MCF 10A (cell line): Measurements from ENCODE around the gene CHD3. TPM values are rescaled to one million over a fixed set of nuclear protein-coding genes. Genes with fewer than 3 reads are reported as not detected.

Experiments used
- BruUV-seq: library from RNA; stranded (reverse); fragments of 400-500 nt; replicated peaks from 2 replicates; lab custom pipeline; 2021; lab: Mats Ljungman, UMichigan
- CTCF ChIA-PET: fragments of 300-600 bp; sonication (Branson Sonifier 250); formaldehyde crosslinking; extraction: SDS; loops from one replicate; lab custom pipeline; 2021; ENCODE audit warnings: antibody characterized with exemption, inconsistent platforms; lab: Yijun Ruan, JAX
- POLR2A ChIA-PET: fragments of 300-600, 350-650 bp; sonication (Branson Sonifier 250); formaldehyde crosslinking; extraction: SDS; loops from one replicate; lab custom pipeline; 2020; ENCODE audit warnings: antibody characterized with exemption, inconsistent platforms; lab: Yijun Ruan, JAX
- DNase-seq: peaks from one replicate; pipeline ENCODE4 v3.0.0-alpha.2; 2018; ENCODE audit not compliant: unreplicated experiment
- H3K27ac Mint-ChIP-seq: one replicate; pipeline ENCODE4 v1.8.0; 2022; ENCODE audit warnings: mild to moderate bottlenecking, low read depth, mixed read lengths; ENCODE audit not compliant: unreplicated experiment
- H3K27me3 Mint-ChIP-seq: one replicate; pipeline ENCODE4 v1.8.0; 2022; ENCODE audit warnings: mixed read lengths; ENCODE audit not compliant: insufficient read depth, unreplicated experiment
- H3K36me3 Mint-ChIP-seq: one replicate; pipeline ENCODE4 v1.8.0; 2022; ENCODE audit warnings: mild to moderate bottlenecking, moderate library complexity, mixed read lengths; ENCODE audit not compliant: insufficient read depth, unreplicated experiment
- H3K4me1 Mint-ChIP-seq: one replicate; pipeline ENCODE4 v1.8.0; 2022; ENCODE audit warnings: mixed read lengths; ENCODE audit not compliant: insufficient read depth, unreplicated experiment
- H3K4me3 Mint-ChIP-seq: one replicate; pipeline ENCODE4 v1.8.0; 2022; ENCODE audit warnings: mild to moderate bottlenecking, moderate library complexity, mixed read lengths; ENCODE audit not compliant: unreplicated experiment
- H3K9me3 Mint-ChIP-seq: one replicate; pipeline ENCODE4 v1.8.0; 2022; ENCODE audit warnings: mixed read lengths; ENCODE audit not compliant: unreplicated experiment
- intact Hi-C: fragments of 100-400 bp; cut with micrococcal nuclease; formaldehyde crosslinking; loops from 2 replicates; pipeline ENCODE4 v1.14.1; 2022
- total RNA-seq: library from RNA; stranded (reverse); gene quantifications from 2 replicates; pipeline ENCODE4 v1.2.3, GENCODE V29; 2022
- TF ChIP-seq, protein P1 (sequence below): fragments of 200-600 bp; IDR thresholded peaks from one replicate; pipeline ENCODE4 v1.8.0; 2022; ENCODE audit warnings: antibody characterized with exemption, mild to moderate bottlenecking; ENCODE audit not compliant: unreplicated experiment

CHD3 gene
- total RNA-seq, 1 experiment from 2014 or later, result 87.1 TPM

DNA sequence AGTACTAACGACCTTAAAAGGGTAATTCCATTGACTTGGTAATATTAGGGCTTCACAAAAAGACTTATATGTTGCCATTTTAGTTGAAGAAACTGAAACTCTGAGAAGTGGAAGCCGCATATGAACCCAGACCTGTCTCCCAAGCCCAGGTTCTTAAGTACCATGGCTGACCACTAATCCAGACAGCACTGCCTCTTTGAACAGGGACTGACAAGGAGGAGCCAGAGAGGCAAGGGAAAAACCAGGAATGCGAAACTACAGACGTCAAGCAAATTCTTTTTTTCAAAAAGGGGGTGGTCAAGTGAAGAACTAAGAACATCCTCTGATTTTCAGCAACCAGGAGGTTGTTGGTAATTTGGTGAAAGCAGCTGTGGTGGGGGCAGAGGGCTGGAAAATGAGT is 15.5 kb upstream of the CHD3 start:
- TF ChIP-seq, protein P1, sequence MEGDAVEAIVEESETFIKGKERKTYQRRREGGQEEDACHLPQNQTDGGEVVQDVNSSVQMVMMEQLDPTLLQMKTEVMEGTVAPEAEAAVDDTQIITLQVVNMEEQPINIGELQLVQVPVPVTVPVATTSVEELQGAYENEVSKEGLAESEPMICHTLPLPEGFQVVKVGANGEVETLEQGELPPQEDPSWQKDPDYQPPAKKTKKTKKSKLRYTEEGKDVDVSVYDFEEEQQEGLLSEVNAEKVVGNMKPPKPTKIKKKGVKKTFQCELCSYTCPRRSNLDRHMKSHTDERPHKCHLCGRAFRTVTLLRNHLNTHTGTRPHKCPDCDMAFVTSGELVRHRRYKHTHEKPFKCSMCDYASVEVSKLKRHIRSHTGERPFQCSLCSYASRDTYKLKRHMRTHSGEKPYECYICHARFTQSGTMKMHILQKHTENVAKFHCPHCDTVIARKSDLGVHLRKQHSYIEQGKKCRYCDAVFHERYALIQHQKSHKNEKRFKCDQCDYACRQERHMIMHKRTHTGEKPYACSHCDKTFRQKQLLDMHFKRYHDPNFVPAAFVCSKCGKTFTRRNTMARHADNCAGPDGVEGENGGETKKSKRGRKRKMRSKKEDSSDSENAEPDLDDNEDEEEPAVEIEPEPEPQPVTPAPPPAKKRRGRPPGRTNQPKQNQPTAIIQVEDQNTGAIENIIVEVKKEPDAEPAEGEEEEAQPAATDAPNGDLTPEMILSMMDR, result no peak
- ChIA-PET POLR2A (interaction anchor here (1.5 kb wide), 1 partner anchor 8 kb away, joined by 3 read pairs; no protein-coding TSS in a partner anchor), CTCF (interaction anchor here (0.6 kb wide), 1 partner anchor 221 kb away, joined by 3 read pairs; no protein-coding TSS in a partner anchor)
- Mint-ChIP-seq H3K27ac (peak overlapping the region; percentile 22), H3K9me3 (no peaks in the 10 kb centered on the region), H3K27me3 (no peaks in the 10 kb centered on the region), H3K4me3 (no peak overlapping the region), H3K4me1 (peaks cover 8% of the 10 kb centered on the region), H3K36me3 (peaks cover 32% of the 10 kb centered on the region)
- DNase-seq, result no peak
- intact Hi-C loops, result no loop called here
- no TSS peak for BruUV-seq

DNA sequence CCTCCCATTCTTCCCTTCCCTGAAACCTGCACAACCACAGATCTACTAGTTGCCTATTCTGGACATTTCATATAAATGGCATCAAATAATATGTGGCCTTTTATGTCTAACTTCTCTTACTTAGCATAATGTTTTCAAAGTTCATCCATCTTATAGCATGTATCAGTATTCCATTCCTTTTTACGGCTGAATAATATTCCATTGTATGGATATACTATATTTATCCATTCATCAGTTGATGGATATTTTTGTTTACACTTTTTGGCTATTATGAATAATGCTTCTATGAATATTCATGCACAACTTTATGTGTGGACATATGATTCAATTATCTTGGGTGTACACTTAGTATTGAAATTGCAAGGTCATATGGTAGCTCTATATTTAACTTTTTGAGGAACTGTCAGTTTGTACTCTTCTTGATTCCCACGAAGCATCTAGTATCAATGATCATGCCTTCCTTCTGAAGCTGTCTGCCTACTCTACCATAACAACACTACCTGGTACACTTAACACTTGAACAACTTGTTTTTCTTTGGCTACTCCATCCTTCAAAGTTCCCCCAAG is 12.7 kb upstream of the CHD3 start:
- intact Hi-C loops, result no loop called here
- ChIA-PET CTCF (interaction anchor here (1.0 to 1.5 kb wide), 2 partner anchors 22 to 114 kb away, joined by 6 to 7 read pairs; no protein-coding TSS in a partner anchor), POLR2A (interaction anchor here (0.6 to 2.0 kb wide), 3 partner anchors 10 to 151 kb away, joined by 3 to 5 read pairs (median 5); partner anchors contain the start of gene RNF227)
- TF ChIP-seq, protein P1, result no peak
- BruUV-seq, result no TSS peak
- no peak overlapping the region for H3K4me3 Mint-ChIP-seq
- H3K9me3 Mint-ChIP-seq, result no peaks in the 10 kb centered on the region
- peaks cover 26% of the 10 kb centered on the region for H3K36me3 Mint-ChIP-seq
- DNase-seq, result no peak
- H3K27me3 Mint-ChIP-seq, result no peaks in the 10 kb centered on the region
- no peak overlapping the region for H3K27ac Mint-ChIP-seq
- H3K4me1 Mint-ChIP-seq, result peaks cover 5% of the 10 kb centered on the region

DNA sequence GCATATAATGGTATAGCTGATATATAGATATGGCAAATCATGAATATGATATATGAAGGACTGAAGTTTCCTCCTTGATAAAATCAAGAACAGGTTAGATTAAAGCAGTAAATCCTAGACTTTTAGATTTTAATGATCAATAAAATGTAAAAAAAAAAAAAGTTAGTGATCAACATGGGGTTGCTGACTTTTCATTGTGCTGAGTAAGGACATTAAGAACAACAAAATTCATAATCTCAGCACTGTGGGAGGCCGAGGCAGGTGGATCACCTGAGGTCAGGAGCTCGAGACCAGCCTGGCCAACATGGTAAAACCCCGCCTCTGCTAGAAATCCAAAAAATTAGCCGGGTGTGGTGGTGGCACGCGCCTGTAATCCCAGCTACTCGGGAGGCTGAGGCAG is 10.4 kb upstream of the CHD3 start:
- no TSS peak for BruUV-seq
- DNase-seq, result no peak
- intact Hi-C loops, result no loop called here
- H3K4me1 Mint-ChIP-seq, result peaks cover 5% of the 10 kb centered on the region
- ChIA-PET CTCF (interaction anchor here (0.6 to 1.9 kb wide), 2 partner anchors 15 to 30 kb away, joined by 3 to 6 read pairs; no protein-coding TSS in a partner anchor), POLR2A (interaction anchor here (0.7 to 1.5 kb wide), 3 partner anchors 10 to 54 kb away, joined by 3 to 4 read pairs (median 3); partner anchors contain the start of genes CNTROB, CYB5D1, NAA38 and TRAPPC1)
- H3K9me3 Mint-ChIP-seq, result no peaks in the 10 kb centered on the region
- TF ChIP-seq, protein P1, result no peak
- H3K4me3 Mint-ChIP-seq, result no peak overlapping the region
- H3K27ac Mint-ChIP-seq, result no peak overlapping the region
- H3K27me3 Mint-ChIP-seq, result no peaks in the 10 kb centered on the region
- H3K36me3 Mint-ChIP-seq, result peaks cover 15% of the 10 kb centered on the region

DNA sequence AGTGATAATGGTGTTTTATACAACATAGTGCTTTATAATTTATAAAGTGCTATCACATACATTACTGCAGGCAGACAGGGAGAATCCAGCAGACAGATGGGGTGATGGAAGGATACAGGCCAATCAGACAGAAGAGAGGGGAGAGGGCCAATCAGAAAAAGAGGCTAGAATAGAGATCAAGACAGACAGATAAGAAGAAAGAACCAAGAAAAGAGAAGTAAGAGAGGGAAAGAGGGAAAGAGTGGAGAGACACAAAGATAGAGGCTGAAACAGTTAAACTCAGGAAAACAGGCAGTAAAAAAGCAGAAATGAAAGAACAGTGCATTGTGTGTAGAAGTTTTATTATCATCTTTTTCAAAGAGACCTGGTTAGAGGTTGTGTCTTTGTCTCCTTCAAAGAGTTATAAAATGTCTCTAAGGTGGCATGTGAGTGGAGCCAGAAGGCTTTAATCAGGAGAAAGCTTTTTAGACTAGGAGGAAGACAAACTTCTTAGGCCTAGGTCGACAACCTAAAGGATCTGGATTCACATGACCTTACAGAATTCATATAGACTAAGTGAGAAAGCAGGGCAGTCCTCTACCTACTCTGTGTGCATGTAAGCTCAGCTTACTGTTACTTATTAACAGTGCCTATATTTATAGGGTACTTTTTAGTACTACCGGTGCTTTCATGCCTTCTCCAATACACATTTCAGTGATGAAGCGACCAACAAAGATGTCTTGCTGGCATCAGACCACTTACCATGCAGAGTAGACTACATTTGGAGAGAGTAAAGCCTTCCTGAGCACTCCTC is 8.3 kb upstream of the CHD3 start:
- BruUV-seq, result no TSS peak
- ChIA-PET CTCF (no interaction called here), POLR2A (no interaction called here)
- Mint-ChIP-seq H3K4me3 (no peak overlapping the region), H3K27ac (no peak overlapping the region), H3K36me3 (peaks cover 9% of the 10 kb centered on the region), H3K27me3 (no peaks in the 10 kb centered on the region), H3K4me1 (peaks cover 5% of the 10 kb centered on the region), H3K9me3 (no peaks in the 10 kb centered on the region)
- intact Hi-C loops, result no loop called here
- no peak for DNase-seq
- TF ChIP-seq, protein P1, result no peak
